ENCODE data around the gene PPP2R1A. TPM values are rescaled to one million over a fixed set of nuclear protein-coding genes. Genes with fewer than 3 reads are reported as not detected.

The PPP2R1A gene
- total and polyA plus RNA-seq, 4 donors = 33.6 to 61.6 (median 59.8) TPM

DNA sequence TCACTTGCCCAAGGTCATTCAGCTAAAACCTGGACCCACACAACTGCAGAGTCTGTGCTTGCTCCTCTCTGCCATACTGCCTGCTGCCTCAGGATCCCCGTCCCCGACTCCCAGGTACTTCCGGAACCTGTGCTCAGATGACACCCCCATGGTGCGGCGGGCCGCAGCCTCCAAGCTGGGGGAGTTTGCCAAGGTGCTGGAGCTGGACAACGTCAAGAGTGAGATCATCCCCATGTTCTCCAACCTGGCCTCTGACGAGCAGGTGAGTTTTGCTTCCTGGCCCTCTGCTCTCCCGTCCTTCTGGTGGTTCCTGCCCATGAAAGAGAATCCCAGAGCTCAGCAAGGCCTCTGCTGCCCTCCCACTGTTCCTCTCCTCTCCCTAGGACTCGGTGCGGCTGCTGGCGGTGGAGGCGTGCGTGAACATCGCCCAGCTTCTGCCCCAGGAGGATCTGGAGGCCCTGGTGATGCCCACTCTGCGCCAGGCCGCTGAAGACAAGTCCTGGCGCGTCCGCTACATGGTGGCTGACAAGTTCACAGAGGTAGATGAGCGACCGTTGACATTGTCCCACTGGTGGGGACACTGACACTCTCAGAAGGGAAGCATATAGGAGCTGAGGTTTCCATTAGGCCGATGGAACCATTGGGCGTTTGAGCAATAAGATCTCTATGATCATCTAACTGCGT lies 22.9 kb downstream of the PPP2R1A start:
- H3K27ac ChIP-seq (ENCODE audit: low read depth in 1 of 2, low read length in 2 of 2) = no peak overlapping the region

GRCh38 chr19:52214241-52214640 lies 24.4 kb downstream of the PPP2R1A start:
- H3K27me3 ChIP-seq (ENCODE audit: control insufficient read depth in 4 of 4, insufficient read depth in 4 of 4, low read length in 3 of 4) = no peaks in the 10 kb centered on the region
- no peaks in the 10 kb centered on the region for H3K4me1 ChIP-seq (ENCODE audit: control insufficient read depth in 4 of 4, insufficient read depth in 4 of 4, low read length in 3 of 4)
- no peaks in the 10 kb centered on the region for H3K9me3 ChIP-seq (ENCODE audit: control insufficient read depth in 4 of 4, low read length in 3 of 4)
- TF ChIP-seq HNF4A (conservative IDR thresholded peaks at IDR 0.05) (no peak), FOXA1 (IDR thresholded peaks at IDR 0.05) (no peak), REST (IDR thresholded peaks at IDR 0.05) (no peak), ATF3 (IDR thresholded peaks at IDR 0.05) (no peak), MAX (IDR thresholded peaks at IDR 0.05) (no peak), ZBTB33 (IDR thresholded peaks at IDR 0.05) (no peak), HNF4G (IDR thresholded peaks at IDR 0.05) (no peak)
- H3K36me3 ChIP-seq (ENCODE audit: control insufficient read depth in 4 of 4, insufficient read depth in 3 of 4, low read depth in 1 of 4, low read length in 3 of 4) = peaks cover 35 to 96% (median 81%) of the 10 kb centered on the region in 4 donors
- H3K27ac ChIP-seq (ENCODE audit: low read depth in 1 of 2, low read length in 2 of 2) = no peak overlapping the region
- WGBS = 96% methylated on average over 5 of the region's 5 CpGs
- no peak overlapping the region for H3K9ac ChIP-seq (ENCODE audit: low read depth in 1 of 2, low read length in 2 of 2)
- no peak for DNase-seq (ENCODE audit: low spot score)
- H3K4me3 ChIP-seq (ENCODE audit: low read depth in 1 of 3, low read length in 3 of 3) = no peak overlapping the region

More for the DNA sequence above, 22.9 kb downstream of the PPP2R1A start:
- Histone ChIP-seq H3K4me3 (ENCODE audit: low read depth in 1 of 3, low read length in 3 of 3) (no peak overlapping the region), H3K27me3 (ENCODE audit: control insufficient read depth in 4 of 4, insufficient read depth in 4 of 4, low read length in 3 of 4) (no peaks in the 10 kb centered on the region), H3K4me1 (ENCODE audit: control insufficient read depth in 4 of 4, insufficient read depth in 4 of 4, low read length in 3 of 4) (no peaks in the 10 kb centered on the region), H3K9ac (ENCODE audit: low read depth in 1 of 2, low read length in 2 of 2) (no peak overlapping the region), H3K9me3 (ENCODE audit: control insufficient read depth in 4 of 4, low read length in 3 of 4) (no peaks in the 10 kb centered on the region), H3K36me3 (ENCODE audit: control insufficient read depth in 4 of 4, insufficient read depth in 3 of 4, low read depth in 1 of 4, low read length in 3 of 4) (peaks cover 37 to 90% (median 73%) of the 10 kb centered on the region in 4 donors)
- WGBS = 98% methylated on average over 25 of the region's 25 CpGs
- DNase-seq (ENCODE audit: low spot score) = no peak
- TF ChIP-seq REST (IDR thresholded peaks at IDR 0.05) (no peak), ZBTB33 (IDR thresholded peaks at IDR 0.05) (no peak), SP1 (IDR thresholded peaks at IDR 0.05) (no peak), FOXA2 (IDR thresholded peaks at IDR 0.05) (no peak), JUND (IDR thresholded peaks at IDR 0.05) (no peak), RAD21 (IDR thresholded peaks at IDR 0.05) (no peak), ATF3 (IDR thresholded peaks at IDR 0.05) (no peak), FOXA1 (IDR thresholded peaks at IDR 0.05) (no peak), YY1 (IDR thresholded peaks at IDR 0.05) (no peak)
